ENCODE results near the gene TMEM219.

- TF ChIP-seq USF1 (IDR thresholded peaks at IDR 0.05; ENCODE audit: borderline replicate concordance, low read depth), result no peak
- no peak for TF ChIP-seq RAD21 (IDR thresholded peaks at IDR 0.05; ENCODE audit: low read length)
- TF ChIP-seq MAX (IDR thresholded peaks at IDR 0.05; ENCODE audit: low read depth), result no peak
- peak; percentile 15; the same call in 1 of the 2 replicates for TF ChIP-seq CTCF (IDR thresholded peaks at IDR 0.05)
- no peak for TF ChIP-seq TEAD4 (IDR thresholded peaks at IDR 0.05; ENCODE audit: borderline replicate concordance, insufficient read depth)
- TF ChIP-seq EP300 (IDR thresholded peaks at IDR 0.05; ENCODE audit: borderline replicate concordance in 1 of 2, low read depth in 1 of 2, low read length in 1 of 2), result no peak
- TF ChIP-seq GABPA (IDR thresholded peaks at IDR 0.05; ENCODE audit: low read depth), result no peak
- no peak for TF ChIP-seq SMC3 (IDR thresholded peaks at IDR 0.05; ENCODE audit: low read depth, low read length)
- no peak for TF ChIP-seq FOSL2 (IDR thresholded peaks at IDR 0.05; ENCODE audit: borderline replicate concordance, low read depth)
- TF ChIP-seq IRF3 (IDR thresholded peaks at IDR 0.05; ENCODE audit: low read depth, low read length), result no peak
- TF ChIP-seq REST (IDR thresholded peaks at IDR 0.05; ENCODE audit: low read depth, low read length), result no peak
- no peak for TF ChIP-seq YY1 (IDR thresholded peaks at IDR 0.05; ENCODE audit: low read depth)
- no peak for TF ChIP-seq ZBTB33 (IDR thresholded peaks at IDR 0.05; ENCODE audit: borderline replicate concordance, low read depth)
- TF ChIP-seq POLR2AphosphoS5 (IDR thresholded peaks at IDR 0.05; ENCODE audit: low read depth, low read length), result no peak
Measured at GRCh38 chr16:29916979-29917378, 44.9 kb upstream of the TMEM219 start.

All from SK-N-SH (cell line).